ENCODE measurements around the gene LRRTM4. TPM values are rescaled to one million over a fixed set of nuclear protein-coding genes. Genes with fewer than 3 reads are reported as not detected.

LRRTM4 gene
- total and polyA plus RNA-seq, 2 donors from 2014 or later: 0.19 TPM; not detected in 1

- Histone ChIP-seq H3K9ac (ENCODE audit: low read length in 3 of 3) (no peak overlapping the region), H3K4me3 (ENCODE audit: low read length in 3 of 3) (no peak overlapping the region), H3K9me3 (ENCODE audit: control insufficient read depth in 2 of 3, insufficient read depth in 1 of 3, low read length in 3 of 3) (no peaks in the 10 kb centered on the region), H3K27me3 (ENCODE audit: control insufficient read depth, insufficient read depth, low read length) (no peaks in the 10 kb centered on the region), H3K4me1 (ENCODE audit: control insufficient read depth in 2 of 3, insufficient read depth in 2 of 3, low read depth in 1 of 3, low read length in 3 of 3) (no peaks in the 10 kb centered on the region), H3K27ac (ENCODE audit: low read depth in 2 of 2, low read length in 2 of 2) (no peak overlapping the region), H3K36me3 (ENCODE audit: control insufficient read depth in 2 of 3, insufficient read depth in 3 of 3, low read length in 3 of 3) (no peaks in the 10 kb centered on the region)
- FAIRE-seq (no peak), DNase-seq (no peak)
- TF ChIP-seq CTCF (IDR thresholded peaks at IDR 0.05; ENCODE audit: borderline replicate concordance, extremely low read depth, insufficient read depth): no peak
- intact Hi-C loops (cut with DNase I): no loop called here
Observed at GRCh38 chr2:77479895-77480294, 42.3 kb downstream of the LRRTM4 start.

- Histone ChIP-seq H3K4me3 (ENCODE audit: low read length in 3 of 3) (no peak overlapping the region), H3K27ac (ENCODE audit: low read depth in 2 of 2, low read length in 2 of 2) (no peak overlapping the region), H3K9ac (ENCODE audit: low read length in 3 of 3) (no peak overlapping the region), H3K9me3 (ENCODE audit: control insufficient read depth in 2 of 3, insufficient read depth in 1 of 3, low read length in 3 of 3) (no peaks in the 10 kb centered on the region), H3K36me3 (ENCODE audit: control insufficient read depth in 2 of 3, insufficient read depth in 3 of 3, low read length in 3 of 3) (no peaks in the 10 kb centered on the region), H3K27me3 (ENCODE audit: control insufficient read depth, insufficient read depth, low read length) (no peaks in the 10 kb centered on the region), H3K4me1 (ENCODE audit: control insufficient read depth in 2 of 3, insufficient read depth in 2 of 3, low read depth in 1 of 3, low read length in 3 of 3) (no peaks in the 10 kb centered on the region)
- no peak for DNase-seq
- TF ChIP-seq CTCF (IDR thresholded peaks at IDR 0.05; ENCODE audit: borderline replicate concordance, extremely low read depth, insufficient read depth): no peak
- intact Hi-C loops (cut with DNase I): no loop called here
- FAIRE-seq: no peak
Observed at GRCh38 chr2:77479395-77479794, 42.8 kb downstream of the LRRTM4 start.

GRCh38 chr2:77470096-77470495, 52.1 kb downstream of the LRRTM4 start:
- H3K27ac ChIP-seq (ENCODE audit: low read depth in 2 of 2, low read length in 2 of 2): no peak overlapping the region
- intact Hi-C loops (cut with DNase I): no loop called here
- DNase-seq (no peak), FAIRE-seq (no peak)
- H3K9me3 ChIP-seq (ENCODE audit: control insufficient read depth in 2 of 3, insufficient read depth in 1 of 3, low read length in 3 of 3): no peaks in the 10 kb centered on the region
- H3K36me3 ChIP-seq (ENCODE audit: control insufficient read depth in 2 of 3, insufficient read depth in 3 of 3, low read length in 3 of 3): no peaks in the 10 kb centered on the region
- H3K9ac ChIP-seq (ENCODE audit: low read length in 3 of 3): no peak overlapping the region
- no peak for TF ChIP-seq CTCF (IDR thresholded peaks at IDR 0.05; ENCODE audit: borderline replicate concordance, extremely low read depth, insufficient read depth)
- H3K4me1 ChIP-seq (ENCODE audit: control insufficient read depth in 2 of 3, insufficient read depth in 2 of 3, low read depth in 1 of 3, low read length in 3 of 3): no peaks in the 10 kb centered on the region
- no peaks in the 10 kb centered on the region for H3K27me3 ChIP-seq (ENCODE audit: control insufficient read depth, insufficient read depth, low read length)
- no peak overlapping the region for H3K4me3 ChIP-seq (ENCODE audit: low read length in 3 of 3)

GRCh38 chr2:77469106-77469505, 53.1 kb downstream of the LRRTM4 start:
- Histone ChIP-seq H3K4me1 (ENCODE audit: control insufficient read depth in 2 of 3, insufficient read depth in 2 of 3, low read depth in 1 of 3, low read length in 3 of 3) (no peaks in the 10 kb centered on the region), H3K27ac (ENCODE audit: low read depth in 2 of 2, low read length in 2 of 2) (no peak overlapping the region), H3K36me3 (ENCODE audit: control insufficient read depth in 2 of 3, insufficient read depth in 3 of 3, low read length in 3 of 3) (no peaks in the 10 kb centered on the region), H3K4me3 (ENCODE audit: low read length in 3 of 3) (no peak overlapping the region), H3K9ac (ENCODE audit: low read length in 3 of 3) (no peak overlapping the region), H3K27me3 (ENCODE audit: control insufficient read depth, insufficient read depth, low read length) (no peaks in the 10 kb centered on the region), H3K9me3 (ENCODE audit: control insufficient read depth in 2 of 3, insufficient read depth in 1 of 3, low read length in 3 of 3) (no peaks in the 10 kb centered on the region)
- intact Hi-C loops (cut with DNase I): no loop called here
- TF ChIP-seq CTCF (IDR thresholded peaks at IDR 0.05; ENCODE audit: borderline replicate concordance, extremely low read depth, insufficient read depth): no peak
- FAIRE-seq: no peak
- DNase-seq: no peak
